Lower lobe of right lung (tissue), 2 donors: ENCODE measurements around the gene NFIA. TPM values are rescaled to one million over a fixed set of nuclear protein-coding genes. Genes with fewer than 3 reads are reported as not detected.

Experiments used
- ATAC-seq, 2 donors: fragments of 200-7000 bp; cut with Tn5 transposase; one replicate each; pipeline ENCODE4 v1.9.1; 2020 to 2022; ENCODE audit warnings: mild to moderate bottlenecking in 2 of 2, moderate library complexity in 2 of 2
- DNase-seq: peaks from one replicate; pipeline ENCODE4 v3.0.0-alpha.2; 2020
- H3K27ac ChIP-seq: fragments of 200-600 bp; one replicate; pipeline ENCODE4 v1.8.0; 2022
- H3K27me3 ChIP-seq: fragments of 200-600 bp; one replicate; pipeline ENCODE4 v1.8.0; 2022; ENCODE audit warnings: low read depth
- H3K36me3 ChIP-seq: fragments of 200-600 bp; one replicate; pipeline ENCODE4 v1.8.0; 2022; ENCODE audit warnings: mild to moderate bottlenecking
- H3K4me1 ChIP-seq: fragments of 200-600 bp; one replicate; pipeline ENCODE4 v1.8.0; 2022
- H3K4me3 ChIP-seq: fragments of 200-600 bp; one replicate; pipeline ENCODE4 v1.8.0; 2022; ENCODE audit warnings: mild to moderate bottlenecking
- H3K9me3 ChIP-seq: fragments of 200-600 bp; one replicate; pipeline ENCODE4 v1.8.0; 2022
- CTCF ChIP-seq: fragments of 200-600 bp; IDR thresholded peaks from one replicate; pipeline ENCODE4 v1.8.0; 2022; ENCODE audit warnings: antibody characterized with exemption, mild to moderate bottlenecking
- intact Hi-C: fragments of 100-400 bp; cut with DNase I; formaldehyde crosslinking; loops from one replicate; pipeline ENCODE4 v1.11.0; 2022
- total RNA-seq: library from RNA; stranded (reverse); fragmentation: NEBNext Ultra II Directional; extraction: Animal tissue kit (Norgen Biotek cat#: 25700); gene quantifications from one replicate; pipeline ENCODE4 v1.2.1, GENCODE V29; 2021
- donor health status: DM: no; HTN: yes; CAD: no; lungs with severe emphysema.

Gene NFIA
- total RNA-seq, 1 donor from 2014 or later, result 70.0 TPM

DNA sequence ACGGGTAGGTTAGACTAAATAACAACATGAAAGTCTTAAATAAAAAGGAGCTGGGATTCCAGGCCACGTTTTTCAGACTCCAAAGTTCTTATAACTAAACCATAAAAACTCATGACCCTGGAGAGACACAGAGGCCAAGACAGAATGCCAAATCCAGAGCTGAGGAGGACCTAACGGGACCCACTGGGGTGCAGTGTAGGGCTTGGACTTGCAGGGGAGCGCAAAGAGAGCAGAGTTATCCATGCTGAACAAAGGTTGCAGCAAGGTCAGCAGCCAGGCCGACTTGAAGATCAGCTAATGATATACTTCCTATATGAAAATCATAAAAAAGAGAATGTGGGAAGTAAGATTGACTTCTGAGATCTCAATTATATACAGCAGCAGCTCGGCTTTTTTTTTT, 405.4 kb downstream of the NFIA start:
- H3K27me3 ChIP-seq, result no peaks in the 10 kb centered on the region
- no peaks in the 10 kb centered on the region for H3K36me3 ChIP-seq
- DNase-seq, result no peak
- no peak for TF ChIP-seq CTCF
- no peaks in the 10 kb centered on the region for H3K4me1 ChIP-seq
- no peak for ATAC-seq
- H3K27ac ChIP-seq, result no peak overlapping the region
- H3K9me3 ChIP-seq, result no peaks in the 10 kb centered on the region
- no peak overlapping the region for H3K4me3 ChIP-seq
- intact Hi-C loops, result no loop called here

- DNase-seq (no peak), ATAC-seq (no peak)
- no peak overlapping the region for H3K27ac ChIP-seq
Measured at GRCh38 chr1:61490924-61491323, 408.6 kb downstream of the NFIA start.

GRCh38 chr1:61491497-61491896, 409.1 kb downstream of the NFIA start:
- H3K4me1 ChIP-seq, result no peaks in the 10 kb centered on the region
- no peaks in the 10 kb centered on the region for H3K27me3 ChIP-seq
- no peaks in the 10 kb centered on the region for H3K36me3 ChIP-seq
- H3K9me3 ChIP-seq, result no peaks in the 10 kb centered on the region
- intact Hi-C loops, result no loop called here
- TF ChIP-seq CTCF, result no peak
- no peak overlapping the region for H3K27ac ChIP-seq
- H3K4me3 ChIP-seq, result no peak overlapping the region
- ATAC-seq, result peak; percentile 68 to 72
- no peak for DNase-seq

More at GRCh38 chr1:61490924-61491323, 408.6 kb downstream of the NFIA start:
- no peak overlapping the region for H3K4me3 ChIP-seq
- H3K4me1 ChIP-seq, result no peaks in the 10 kb centered on the region
- TF ChIP-seq CTCF, result no peak
- H3K27me3 ChIP-seq, result no peaks in the 10 kb centered on the region
- intact Hi-C loops, result no loop called here
- no peaks in the 10 kb centered on the region for H3K36me3 ChIP-seq
- H3K9me3 ChIP-seq, result no peaks in the 10 kb centered on the region

DNA sequence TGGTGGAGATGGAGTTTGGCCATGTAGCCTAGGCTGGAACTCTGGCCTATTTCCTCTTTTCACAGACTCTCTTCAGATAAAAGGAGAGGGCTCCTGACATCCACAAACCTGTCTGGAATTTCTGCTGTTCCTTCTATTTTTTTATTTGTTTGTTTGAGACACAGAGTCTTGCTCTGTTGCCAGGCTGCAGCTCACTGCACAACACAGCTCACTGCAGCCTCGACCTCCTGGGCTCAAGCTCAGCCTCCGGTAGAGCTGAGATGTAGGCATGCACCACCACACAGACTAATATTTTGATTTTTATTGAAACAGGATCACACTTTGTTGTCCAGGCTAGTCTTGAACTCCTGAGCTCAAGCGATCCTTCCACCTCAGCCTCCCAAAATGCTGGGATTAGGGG, 411.6 kb downstream of the NFIA start:
- Histone ChIP-seq H3K27me3 (no peaks in the 10 kb centered on the region), H3K4me1 (no peaks in the 10 kb centered on the region), H3K27ac (no peak overlapping the region), H3K9me3 (no peaks in the 10 kb centered on the region), H3K4me3 (no peak overlapping the region), H3K36me3 (no peaks in the 10 kb centered on the region)
- DNase-seq (no peak), ATAC-seq (no peak)
- intact Hi-C loops, result no loop called here
- TF ChIP-seq CTCF, result no peak

GRCh38 chr1:61496501-61496900, 414.1 kb downstream of the NFIA start:
- H3K27ac ChIP-seq, result no peak overlapping the region
- no peaks in the 10 kb centered on the region for H3K4me1 ChIP-seq
- no peaks in the 10 kb centered on the region for H3K36me3 ChIP-seq
- intact Hi-C loops, result no loop called here
- TF ChIP-seq CTCF, result no peak
- H3K27me3 ChIP-seq, result no peaks in the 10 kb centered on the region
- no peaks in the 10 kb centered on the region for H3K9me3 ChIP-seq
- no peak overlapping the region for H3K4me3 ChIP-seq
- no peak for DNase-seq
- no peak for ATAC-seq

DNA sequence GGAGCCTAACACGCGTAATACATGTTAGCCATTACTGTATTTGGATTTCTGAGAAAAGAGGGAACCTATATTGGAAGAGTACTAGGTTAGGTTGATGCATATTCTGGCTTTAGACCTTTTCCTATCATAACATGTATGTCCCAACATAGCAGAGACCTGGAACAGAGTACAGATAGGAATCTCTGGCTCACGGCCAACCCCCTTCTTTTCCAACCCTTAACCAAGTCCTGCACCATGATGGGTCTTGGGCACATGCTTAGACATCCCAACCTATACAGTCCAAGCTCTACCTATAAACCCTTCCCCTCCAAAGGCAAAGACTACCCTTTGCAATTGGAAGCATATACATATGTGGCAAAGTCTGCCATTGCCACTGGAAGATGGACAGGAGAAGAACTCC, 414.7 kb downstream of the NFIA start:
- ATAC-seq (no peak), DNase-seq (no peak)
- no peak overlapping the region for H3K27ac ChIP-seq
- no peaks in the 10 kb centered on the region for H3K27me3 ChIP-seq
- no peaks in the 10 kb centered on the region for H3K9me3 ChIP-seq
- intact Hi-C loops, result no loop called here
- TF ChIP-seq CTCF, result no peak
- H3K4me1 ChIP-seq, result no peaks in the 10 kb centered on the region
- H3K36me3 ChIP-seq, result no peaks in the 10 kb centered on the region
- no peak overlapping the region for H3K4me3 ChIP-seq
